ENCODE measurements around the gene FANCB. TPM values are rescaled to one million over a fixed set of nuclear protein-coding genes. Genes with fewer than 3 reads are reported as not detected.

Gene FANCB
- total RNA-seq, 1 experiment from 2014 or later, result 2.7 TPM

DNA sequence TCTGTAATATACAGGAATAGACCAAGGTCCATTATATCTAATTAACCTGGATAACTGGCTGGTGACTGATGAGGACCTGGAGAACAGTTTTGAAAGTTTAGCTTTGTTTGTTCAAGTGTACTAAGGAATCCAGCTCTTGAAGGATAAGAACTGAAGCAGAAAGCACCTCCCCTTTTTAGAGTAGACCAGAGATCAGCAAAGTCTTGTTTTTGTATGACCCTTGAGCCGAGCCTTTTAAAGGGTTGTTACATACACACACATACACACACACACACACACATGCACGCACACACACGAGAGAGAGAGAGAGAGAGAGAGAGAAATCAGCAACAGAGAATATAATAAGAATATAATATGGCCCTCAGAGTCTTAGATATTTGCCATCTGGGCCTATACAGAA lies 13.4 kb upstream of the FANCB start:
- H3K4me3 Mint-ChIP-seq (ENCODE audit: unreplicated experiment), result no peak overlapping the region
- H3K9me3 Mint-ChIP-seq (ENCODE audit: unreplicated experiment), result peaks cover 7% of the 10 kb centered on the region
- no peak overlapping the region for H3K27ac Mint-ChIP-seq (ENCODE audit: low read depth, unreplicated experiment)
- ChIA-PET POLR2A (no interaction called here), CTCF (interaction anchor here (1.0 kb wide), 1 partner anchor 11 kb away, joined by 3 read pairs; no protein-coding TSS in a partner anchor)
- intact Hi-C loops (cut with micrococcal nuclease), result no loop called here
- no peaks in the 10 kb centered on the region for H3K4me1 Mint-ChIP-seq (ENCODE audit: insufficient read depth, unreplicated experiment)
- DNase-seq (ENCODE audit: unreplicated experiment), result no peak
- H3K27me3 Mint-ChIP-seq (ENCODE audit: insufficient read depth, unreplicated experiment), result peaks cover 40% of the 10 kb centered on the region
- TF ChIP-seq CTCF (IDR thresholded peaks at IDR 0.05; ENCODE audit: unreplicated experiment), result no peak
- BruUV-seq (replicated peaks), result no TSS peak
- H3K36me3 Mint-ChIP-seq (ENCODE audit: insufficient read depth, unreplicated experiment), result peaks cover 11% of the 10 kb centered on the region

DNA sequence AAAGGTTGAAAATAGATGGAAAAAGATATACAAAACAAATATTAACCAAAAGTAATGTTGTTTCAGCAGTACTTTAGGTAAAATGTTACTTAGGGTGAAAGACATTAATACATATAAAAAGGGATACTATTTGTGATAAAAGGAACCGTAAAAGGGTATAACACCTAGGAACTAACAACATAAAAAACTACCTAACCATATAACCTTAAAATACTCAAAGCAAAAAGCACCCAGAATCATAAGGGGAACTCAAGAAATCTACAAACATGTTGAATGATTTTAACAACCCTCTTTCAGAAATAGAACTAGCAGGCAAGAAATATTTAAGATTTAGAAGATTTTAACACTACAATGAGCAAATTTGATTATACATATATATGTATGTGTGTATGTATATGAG lies 11.8 kb upstream of the FANCB start:
- DNase-seq (ENCODE audit: unreplicated experiment), result no peak
- Mint-ChIP-seq H3K27ac (ENCODE audit: low read depth, unreplicated experiment) (no peak overlapping the region), H3K4me3 (ENCODE audit: unreplicated experiment) (no peak overlapping the region), H3K27me3 (ENCODE audit: insufficient read depth, unreplicated experiment) (peaks cover 43% of the 10 kb centered on the region), H3K4me1 (ENCODE audit: insufficient read depth, unreplicated experiment) (no peaks in the 10 kb centered on the region), H3K36me3 (ENCODE audit: insufficient read depth, unreplicated experiment) (peaks cover 11% of the 10 kb centered on the region), H3K9me3 (ENCODE audit: unreplicated experiment) (peaks cover 7% of the 10 kb centered on the region)
- CTCF ChIA-PET, result no interaction called here
- POLR2A ChIA-PET, result no interaction called here
- intact Hi-C loops (cut with micrococcal nuclease), result no loop called here
- TF ChIP-seq CTCF (IDR thresholded peaks at IDR 0.05; ENCODE audit: unreplicated experiment), result no peak
- BruUV-seq (replicated peaks), result no TSS peak

DNA sequence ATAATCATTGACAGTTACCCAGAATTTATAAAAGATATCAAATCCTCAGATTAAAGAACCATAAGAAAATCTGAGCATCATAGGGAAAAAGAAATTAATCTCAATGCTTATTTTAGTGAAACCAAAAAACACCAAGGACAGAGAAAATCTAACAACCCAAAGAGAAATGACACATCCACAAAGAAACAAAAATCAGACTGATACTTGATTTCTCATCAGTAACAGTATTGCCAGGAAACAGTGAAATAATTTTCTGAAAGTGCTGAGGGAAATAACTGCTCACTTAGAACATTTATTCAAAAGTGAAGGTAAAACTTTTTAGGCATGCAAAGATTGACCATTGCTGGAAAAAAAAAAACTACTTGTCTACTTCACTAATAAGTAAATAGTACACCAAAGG lies 11.0 kb upstream of the FANCB start:
- DNase-seq (ENCODE audit: unreplicated experiment), result no peak
- intact Hi-C loops (cut with micrococcal nuclease), result no loop called here
- H3K27ac Mint-ChIP-seq (ENCODE audit: low read depth, unreplicated experiment), result no peak overlapping the region
- peaks cover 7% of the 10 kb centered on the region for H3K9me3 Mint-ChIP-seq (ENCODE audit: unreplicated experiment)
- H3K4me3 Mint-ChIP-seq (ENCODE audit: unreplicated experiment), result no peak overlapping the region
- no TSS peak for BruUV-seq (replicated peaks)
- ChIA-PET CTCF (no interaction called here), POLR2A (no interaction called here)
- H3K27me3 Mint-ChIP-seq (ENCODE audit: insufficient read depth, unreplicated experiment), result peaks cover 34% of the 10 kb centered on the region
- no peaks in the 10 kb centered on the region for H3K4me1 Mint-ChIP-seq (ENCODE audit: insufficient read depth, unreplicated experiment)
- TF ChIP-seq CTCF (IDR thresholded peaks at IDR 0.05; ENCODE audit: unreplicated experiment), result no peak
- peaks cover 11% of the 10 kb centered on the region for H3K36me3 Mint-ChIP-seq (ENCODE audit: insufficient read depth, unreplicated experiment)

- no peaks in the 10 kb centered on the region for H3K4me1 Mint-ChIP-seq (ENCODE audit: insufficient read depth, unreplicated experiment)
- no TSS peak for BruUV-seq (replicated peaks)
- no peak overlapping the region for H3K4me3 Mint-ChIP-seq (ENCODE audit: unreplicated experiment)
- ChIA-PET POLR2A (no interaction called here), CTCF (no interaction called here)
- no peak overlapping the region for H3K27ac Mint-ChIP-seq (ENCODE audit: low read depth, unreplicated experiment)
- no peaks in the 10 kb centered on the region for H3K9me3 Mint-ChIP-seq (ENCODE audit: unreplicated experiment)
- no peak for DNase-seq (ENCODE audit: unreplicated experiment)
- no peak for TF ChIP-seq CTCF (IDR thresholded peaks at IDR 0.05; ENCODE audit: unreplicated experiment)
- intact Hi-C loops (cut with micrococcal nuclease), result no loop called here
- peaks cover 18% of the 10 kb centered on the region for H3K27me3 Mint-ChIP-seq (ENCODE audit: insufficient read depth, unreplicated experiment)
- peaks cover 7% of the 10 kb centered on the region for H3K36me3 Mint-ChIP-seq (ENCODE audit: insufficient read depth, unreplicated experiment)
Measured at GRCh38 chrX:14875624-14876023, 2.8 kb upstream of the FANCB start.
